OCI-LY7 (cell line): ENCODE measurements around the gene FGF21.

Source experiments
- CTCF ChIP-seq: fragments of 200-600 bp; sonication (generic); conservative IDR thresholded peaks from 2 replicates; pipeline ENCODE4 v1.5.1; 2014; ENCODE audit warnings: mild to moderate bottlenecking, antibody characterized with exemption, low read length, moderate library complexity, mixed read lengths
- EZH2phosphoT487 ChIP-seq: fragments of 200-600 bp; sonication (generic); IDR thresholded peaks from 2 replicates; pipeline ENCODE4 v1.6.1; 2018; ENCODE audit warnings: low read depth, borderline replicate concordance, mild to moderate bottlenecking, mixed run types, antibody characterized with exemption, low read length, moderate library complexity, mixed read lengths

DNA sequence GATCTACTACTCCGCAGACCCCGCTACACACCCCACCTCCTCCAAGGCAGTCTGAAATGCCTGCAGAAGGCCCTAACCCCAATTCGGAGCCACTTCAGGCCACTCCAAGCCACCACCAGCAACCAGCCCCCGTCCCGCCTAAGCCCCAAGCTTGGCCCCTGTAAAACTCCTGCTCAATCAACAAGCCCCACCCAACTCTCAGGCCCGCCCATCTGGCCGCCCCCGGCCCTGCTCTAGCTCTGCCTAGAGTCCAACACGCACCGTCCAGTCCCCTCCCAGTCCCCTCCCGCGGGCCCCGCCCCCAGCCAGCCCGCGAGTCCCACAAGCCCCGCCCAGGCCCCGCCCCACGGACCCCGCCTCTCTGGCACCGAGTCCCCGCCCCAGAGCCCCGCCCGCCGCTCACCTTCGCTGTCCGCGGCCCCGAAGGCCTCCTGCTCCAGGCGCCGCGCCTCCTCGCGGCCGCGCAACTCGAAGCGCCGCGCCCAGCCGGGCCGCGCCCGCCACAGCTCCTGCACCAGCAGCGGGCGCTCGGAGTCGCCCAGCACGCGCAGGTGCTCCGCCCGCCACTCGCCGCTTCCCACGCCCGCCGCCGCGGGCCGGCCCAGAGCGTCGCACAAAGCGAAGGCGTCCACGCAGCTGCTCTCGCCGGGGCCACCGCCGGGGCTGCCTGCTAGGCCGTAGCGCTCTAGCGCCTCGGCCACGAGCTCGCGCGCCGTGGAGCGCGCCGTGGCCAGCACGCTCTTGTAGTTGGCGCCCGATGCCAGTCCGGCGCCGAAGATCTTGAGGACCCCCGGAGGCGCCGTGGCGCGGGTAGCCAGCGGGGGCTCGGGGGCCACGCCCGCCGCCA lies 16.5 kb upstream of the FGF21 start:
- TF ChIP-seq CTCF, result peak; percentile 53; the same call in 1 of the 2 replicates
- no peak for TF ChIP-seq EZH2phosphoT487
